Calu3 (cell line): Measurements from ENCODE around the gene APOA1. TPM values are rescaled to one million over a fixed set of nuclear protein-coding genes. Genes with fewer than 3 reads are reported as not detected.

ENCODE experiments used
- BruUV-seq: library from RNA; stranded (reverse); fragments of 400-500 nt; replicated peaks from 2 replicates; lab custom pipeline; 2021; lab: Mats Ljungman, UMichigan
- CTCF ChIA-PET: fragments of 300-600 bp; sonication (Branson Sonifier 250); formaldehyde crosslinking; loops from one replicate; lab custom pipeline; 2022; ENCODE audit warnings: antibody characterized with exemption; lab: Charles Lee
- DNase-seq: peaks from one replicate; pipeline ENCODE4 v3.0.0; 2022
- H3K27ac Mint-ChIP-seq: one replicate; pipeline ENCODE4 v1.8.0; 2022; ENCODE audit warnings: mixed read lengths; ENCODE audit not compliant: unreplicated experiment
- H3K27me3 Mint-ChIP-seq: one replicate; pipeline ENCODE4 v1.8.0; 2022; ENCODE audit warnings: mixed read lengths; ENCODE audit not compliant: unreplicated experiment
- H3K36me3 Mint-ChIP-seq: one replicate; pipeline ENCODE4 v1.8.0; 2022; ENCODE audit warnings: mild to moderate bottlenecking, moderate library complexity, mixed read lengths; ENCODE audit not compliant: insufficient read depth, unreplicated experiment
- H3K4me1 Mint-ChIP-seq: one replicate; pipeline ENCODE4 v1.8.0; 2022; ENCODE audit warnings: mild to moderate bottlenecking, low read depth, mixed read lengths; ENCODE audit not compliant: unreplicated experiment
- H3K4me3 Mint-ChIP-seq: one replicate; pipeline ENCODE4 v1.8.0; 2022; ENCODE audit warnings: mild to moderate bottlenecking, low read depth, moderate library complexity, mixed read lengths; ENCODE audit not compliant: unreplicated experiment
- H3K9me3 Mint-ChIP-seq: one replicate; pipeline ENCODE4 v1.8.0; 2022; ENCODE audit warnings: low read depth, mixed read lengths; ENCODE audit not compliant: unreplicated experiment
- CTCF ChIP-seq: fragments of 200-600 bp; IDR thresholded peaks from one replicate; pipeline ENCODE4 v1.8.0; 2022; ENCODE audit warnings: antibody characterized with exemption; ENCODE audit not compliant: unreplicated experiment
- intact Hi-C: fragments of 100-400 bp; cut with micrococcal nuclease; formaldehyde crosslinking; loops from one replicate; pipeline ENCODE4 v1.10.0; 2022; ENCODE audit not compliant: unreplicated experiment
- total RNA-seq: library from RNA; stranded (reverse); gene quantifications from 2 replicates; pipeline ENCODE4 v1.2.3, GENCODE V29; 2022

The APOA1 gene
- total RNA-seq, 1 experiment from 2014 or later: not detected

GRCh38 chr11:116797816-116798215 is 39.6 kb downstream of the APOA1 start:
- CTCF ChIA-PET: no interaction called here
- no peaks in the 10 kb centered on the region for H3K9me3 Mint-ChIP-seq
- H3K36me3 Mint-ChIP-seq: no peaks in the 10 kb centered on the region
- intact Hi-C loops: no loop called here
- peaks cover 6% of the 10 kb centered on the region for H3K27me3 Mint-ChIP-seq
- no peak for TF ChIP-seq CTCF
- no peaks in the 10 kb centered on the region for H3K4me1 Mint-ChIP-seq
- no peak overlapping the region for H3K4me3 Mint-ChIP-seq
- H3K27ac Mint-ChIP-seq: no peak overlapping the region
- DNase-seq: no peak
- no TSS peak for BruUV-seq

GRCh38 chr11:116796548-116796947 is 40.9 kb downstream of the APOA1 start:
- no peaks in the 10 kb centered on the region for H3K36me3 Mint-ChIP-seq

GRCh38 chr11:116794851-116795250 is 42.6 kb downstream of the APOA1 start:
- H3K4me3 Mint-ChIP-seq: no peak overlapping the region
- no peak for TF ChIP-seq CTCF
- no peaks in the 10 kb centered on the region for H3K36me3 Mint-ChIP-seq
- H3K27me3 Mint-ChIP-seq: no peaks in the 10 kb centered on the region
- H3K27ac Mint-ChIP-seq: no peak overlapping the region
- intact Hi-C loops: loop anchor here (5.0 kb wide), 2 partner anchors 42 to 312 kb away; partner anchors contain the start of gene APOA1
- no TSS peak for BruUV-seq
- H3K4me1 Mint-ChIP-seq: no peaks in the 10 kb centered on the region
- no peak for DNase-seq
- CTCF ChIA-PET: no interaction called here
- no peaks in the 10 kb centered on the region for H3K9me3 Mint-ChIP-seq

More at GRCh38 chr11:116796548-116796947, 40.9 kb downstream of the APOA1 start:
- intact Hi-C loops: no loop called here
- Mint-ChIP-seq H3K4me1 (no peaks in the 10 kb centered on the region), H3K4me3 (no peak overlapping the region), H3K27me3 (no peaks in the 10 kb centered on the region), H3K9me3 (no peaks in the 10 kb centered on the region), H3K27ac (no peak overlapping the region)
- TF ChIP-seq CTCF: no peak
- no TSS peak for BruUV-seq
- no peak for DNase-seq
- CTCF ChIA-PET: no interaction called here

GRCh38 chr11:116793772-116794097 is 43.7 kb downstream of the APOA1 start:
- peaks cover 2% of the 10 kb centered on the region for H3K4me1 Mint-ChIP-seq
- no peak overlapping the region for H3K27ac Mint-ChIP-seq
- BruUV-seq: no TSS peak
- H3K36me3 Mint-ChIP-seq: no peaks in the 10 kb centered on the region
- intact Hi-C loops: loop anchor here (5.0 kb wide), 2 partner anchors 44 to 314 kb away; partner anchors contain the start of gene APOA1
- no peak for TF ChIP-seq CTCF
- H3K27me3 Mint-ChIP-seq: no peaks in the 10 kb centered on the region
- no peak overlapping the region for H3K4me3 Mint-ChIP-seq
- no peaks in the 10 kb centered on the region for H3K9me3 Mint-ChIP-seq
- DNase-seq: no peak
- CTCF ChIA-PET: no interaction called here
